ENCODE measurements around the gene MFSD2B. TPM values are rescaled to one million over a fixed set of nuclear protein-coding genes. Genes with fewer than 3 reads are reported as not detected.

The MFSD2B gene
- total RNA-seq, 1 experiment from 2014 or later: 0.39 TPM

GRCh38 chr2:24065341-24065740, 55.5 kb downstream of the MFSD2B start:
- Histone ChIP-seq H3K9me2 (ENCODE audit: insufficient read depth) (no peaks in the 10 kb centered on the region), H3K4me1 (ENCODE audit: control insufficient read depth in 1 of 2, insufficient read depth in 2 of 2, low read length in 2 of 2) (no peaks in the 10 kb centered on the region), H3K9ac (ENCODE audit: low read length) (no peak overlapping the region), H3K27me3 (ENCODE audit: insufficient read depth, low read length) (no peaks in the 10 kb centered on the region), H3K79me2 (ENCODE audit: insufficient read depth, low read length) (peaks cover 16% of the 10 kb centered on the region), H3K4me3 (replicated peaks in 1 of 2; ENCODE audit: low read depth in 1 of 2, low read length in 2 of 2) (no peak overlapping the region), H3K4me2 (ENCODE audit: low read length) (no peak overlapping the region), H3K36me3 (ENCODE audit: control insufficient read depth in 1 of 2, insufficient read depth in 2 of 2, low read length in 2 of 2) (peaks cover 15 to 16% of the 10 kb centered on the region in 2 experiments; a peak in 2 of 4 replicates), H3K9me3 (ENCODE audit: control insufficient read depth in 1 of 2, insufficient read depth in 1 of 2, low read depth in 1 of 2, low read length in 2 of 2) (no peaks in the 10 kb centered on the region), H3K27ac (ENCODE audit: low read depth, low read length) (no peak overlapping the region), H2AFZ (ENCODE audit: low read depth, low read length, poor library complexity, severe bottlenecking) (no peak overlapping the region), H4K20me1 (ENCODE audit: insufficient read depth) (no peaks in the 10 kb centered on the region)
- ATAC-seq (no peak), DNase-seq (ENCODE audit: low read depth, low spot score) (no peak)
- POLR2A ChIA-PET: interaction anchor here (3.2 kb wide), 1 partner anchor 11 kb away, joined by 10 read pairs; the partner anchor contains the start of gene SF3B6
- BruUV-seq (replicated peaks): no TSS peak
- TF ChIP-seq CTCF (IDR thresholded peaks at IDR 0.05 in 2 of 3, conservative IDR thresholded peaks at IDR 0.05 in 1 of 3; ENCODE audit: borderline replicate concordance in 1 of 3, insufficient read depth in 1 of 3, low read depth in 2 of 3, low read length in 2 of 3) (no peak), REST (IDR thresholded peaks at IDR 0.05; ENCODE audit: low read depth) (no peak), EZH2 (IDR thresholded peaks at IDR 0.05) (no peak), MAX (IDR thresholded peaks at IDR 0.05) (no peak), JUND (IDR thresholded peaks at IDR 0.05) (no peak), POLR2A (IDR thresholded peaks at IDR 0.05; ENCODE audit: borderline replicate concordance, extremely low read depth, insufficient read depth, insufficient read length) (no peak), SP1 (IDR thresholded peaks at IDR 0.05; ENCODE audit: low read depth) (no peak)
- CTCF ChIA-PET: interaction anchor here (1.0 to 1.3 kb wide), 2 partner anchors 19 to 241 kb away, joined by 3 to 6 read pairs; partner anchors contain the start of gene TP53I3
- intact Hi-C loops (cut with micrococcal nuclease): no loop called here
- RAD21 ChIA-PET (ENCODE audit: low non-redundant PET in 1 of 2, low total read pairs in 2 of 2, uncharacterized antibody in 2 of 2, unreplicated experiment in 2 of 2): no interaction called here

Measured in HCT116 (cell line).